Transverse colon (tissue), 4 donors: ENCODE data around the gene APBA1.

ENCODE experiments used
- CTCF ChIP-seq, 5 experiments: fragments of 200-600 bp in 3 of 5; fragments of 450-650 bp in 2 of 5; sonication (generic) in 3 of 5; IDR thresholded peaks; 1 replicate in 2 of 5; 2 replicates in 3 of 5; pipeline ENCODE4 v1.5.1; 2016 to 2017; ENCODE audit warnings: antibody characterized with exemption in 5 of 5, inconsistent platforms in 3 of 5, mild to moderate bottlenecking in 2 of 5, moderate library complexity in 1 of 5
- POLR2A ChIP-seq: fragments of 450-650 bp; IDR thresholded peaks from one replicate; pipeline ENCODE4 v1.6.1; 2016; ENCODE audit warnings: antibody characterized with exemption, mild to moderate bottlenecking, moderate library complexity
- POLR2AphosphoS5 ChIP-seq, 3 donors: sonication (generic); formaldehyde crosslinking; IDR thresholded peaks; one replicate each; pipeline ENCODE4 v1.6.1; 2016; ENCODE audit warnings: antibody characterized with exemption in 3 of 3

- TF ChIP-seq CTCF (IDR thresholded peaks at IDR 0.05) (no peak), POLR2AphosphoS5 (IDR thresholded peaks at IDR 0.05) (no peak), POLR2A (no peak)
Observed at GRCh38 chr9:69499407-69499806, 172.8 kb downstream of the APBA1 start.
